H1 (cell line): ENCODE results near the gene GID8. TPM values are rescaled to one million over a fixed set of nuclear protein-coding genes. Genes with fewer than 3 reads are reported as not detected.

Experiments
- CTCF ChIA-PET: fragments of 300-600 bp; sonication (Branson Sonifier 250); formaldehyde crosslinking; loops from one replicate; lab custom pipeline; 2021; ENCODE audit not compliant: partially characterized antibody; lab: Charles Lee
- POLR2A ChIA-PET: fragments of 300-600 bp; sonication (Branson Sonifier 250); formaldehyde crosslinking; loops from one replicate; lab custom pipeline; 2021; ENCODE audit warnings: inconsistent platforms; ENCODE audit not compliant: partially characterized antibody; lab: Charles Lee
- DNase-seq, 2 experiments: peaks; one replicate each; pipeline versions ENCODE4 v3.0.0 to v3.0.0-alpha.2; 2010 to 2022; ENCODE audit warnings: low spot score in 2 of 2, low read depth in 1 of 2, mixed read lengths in 1 of 2
- FAIRE-seq: peaks from 2 replicates; lab custom pipeline; 2011; peaks lifted over from hg19 to GRCh38; lab: Jason Lieb, UNC
- H2AFZ ChIP-seq: 2 replicates; pipeline ENCODE4 v1.8.1; 2012; ENCODE audit warnings: low read length, inconsistent platforms
- H2AK5ac ChIP-seq: 2 replicates; pipeline ENCODE4 v1.6.1; 2013; ENCODE audit warnings: low read depth, low read length
- H2BK120ac ChIP-seq: replicated peaks from 2 replicates; pipeline ENCODE3; 2013; ENCODE audit warnings: low read depth, low read length, inconsistent platforms
- H2BK12ac ChIP-seq: 2 replicates; pipeline ENCODE4 v1.6.1; 2013; ENCODE audit warnings: low read depth, low read length
- H2BK15ac ChIP-seq: 2 replicates; pipeline ENCODE4 v1.6.1; 2013; ENCODE audit warnings: low read length
- H2BK20ac ChIP-seq: 2 replicates; pipeline ENCODE4 v1.6.1; 2013; ENCODE audit warnings: low read length
- H2BK5ac ChIP-seq: 2 replicates; pipeline ENCODE4 v1.6.1; 2013; ENCODE audit warnings: low read depth, low read length
- H3K14ac ChIP-seq: 2 replicates; pipeline ENCODE4 v1.6.1; 2013; ENCODE audit warnings: inconsistent platforms; ENCODE audit not compliant: insufficient read length
- H3K18ac ChIP-seq: 2 replicates; pipeline ENCODE4 v1.6.1; 2013; ENCODE audit warnings: low read length; ENCODE audit errors: extremely low read depth
- H3K23ac ChIP-seq: 2 replicates; pipeline ENCODE4 v1.6.1; 2013; ENCODE audit warnings: inconsistent platforms; ENCODE audit not compliant: insufficient read length
- H3K23me2 ChIP-seq: 2 replicates; pipeline ENCODE4 v1.6.1; 2013; ENCODE audit warnings: low read depth, low read length
- H3K27ac ChIP-seq: 2 replicates; pipeline ENCODE4 v1.6.1; 2011; ENCODE audit warnings: low read depth, low read length, inconsistent platforms
- H3K27me3 ChIP-seq, 4 experiments: replicated peaks in 1 of 4; 1 replicate in 1 of 4; 2 replicates in 3 of 4; pipeline versions ENCODE4 v1.6.1 to v1.8.1; 2011 to 2013; ENCODE audit warnings: low read length in 3 of 4, mild to moderate bottlenecking in 3 of 4, inconsistent platforms in 2 of 4, mixed read lengths in 2 of 4, moderate library complexity in 1 of 4; ENCODE audit not compliant: control insufficient read depth in 3 of 4, insufficient read depth in 3 of 4; ENCODE audit errors: extremely low read depth in 1 of 4
- H3K36me3 ChIP-seq, 4 experiments: 2 replicates each; pipeline versions ENCODE4 v1.6.1 to v1.8.1; 2011 to 2013; ENCODE audit warnings: mild to moderate bottlenecking in 4 of 4, low read length in 3 of 4, moderate library complexity in 2 of 4, control low read depth in 1 of 4, inconsistent platforms in 1 of 4; ENCODE audit not compliant: insufficient read depth in 4 of 4, control insufficient read depth in 2 of 4
- H3K4ac ChIP-seq: replicated peaks from 2 replicates; pipeline ENCODE3; 2013; ENCODE audit warnings: low read length, low read depth, mixed read lengths, inconsistent platforms; ENCODE audit not compliant: insufficient read length
- H3K4me1 ChIP-seq, 4 experiments: replicated peaks in 1 of 4; 1 replicate in 1 of 4; 2 replicates in 3 of 4; pipeline versions ENCODE4 v1.6.1 to v1.8.1; 2011 to 2013; ENCODE audit warnings: low read length in 3 of 4, inconsistent platforms in 2 of 4, mixed read lengths in 1 of 4; ENCODE audit not compliant: insufficient read depth in 4 of 4, control insufficient read depth in 3 of 4
- H3K4me2 ChIP-seq, 2 experiments: 2 replicates each; pipeline versions ENCODE4 v1.6.1 to v1.8.1; 2011 to 2013; ENCODE audit warnings: low read depth in 2 of 2, low read length in 2 of 2, control low read depth in 1 of 2, inconsistent platforms in 1 of 2, mild to moderate bottlenecking in 1 of 2; ENCODE audit not compliant: insufficient read depth in 1 of 2
- H3K4me3 ChIP-seq, 4 experiments: fragments of 200-600, 300-600 bp in 1 of 4; sonication (generic), shearing (Covaris generic), sonication (Bioruptor Twin) in 1 of 4; 2 replicates each; pipeline versions ENCODE4 v1.5.1 to v1.8.1; 2011 to 2016; ENCODE audit warnings: low read length in 4 of 4, low read depth in 3 of 4, control low read depth in 2 of 4, inconsistent platforms in 2 of 4, mild to moderate bottlenecking in 2 of 4, mixed read lengths in 1 of 4, moderate library complexity in 1 of 4; ENCODE audit not compliant: insufficient read depth in 2 of 4; ENCODE audit errors: extremely low read depth in 1 of 4
- H3K56ac ChIP-seq: replicated peaks from 2 replicates; pipeline ENCODE3; 2013; ENCODE audit warnings: low read depth, mild to moderate bottlenecking, mixed read lengths, low read length, inconsistent platforms; ENCODE audit not compliant: insufficient read length
- H3K79me1 ChIP-seq: 2 replicates; pipeline ENCODE4 v1.6.1; 2013; ENCODE audit warnings: low read depth, low read length, control low read depth
- H3K79me2 ChIP-seq, 2 experiments: 2 replicates each; pipeline versions ENCODE4 v1.6.1 to v1.8.1; 2012 to 2013; ENCODE audit warnings: low read length in 2 of 2, mild to moderate bottlenecking in 2 of 2, inconsistent platforms in 1 of 2; ENCODE audit not compliant: insufficient read depth in 2 of 2, control insufficient read depth in 1 of 2
- H3K9ac ChIP-seq, 4 experiments: replicated peaks in 1 of 4; 1 replicate in 1 of 4; 2 replicates in 3 of 4; pipeline versions ENCODE4 v1.6.1 to v1.8.1; 2011 to 2013; ENCODE audit warnings: low read depth in 3 of 4, low read length in 3 of 4, control low read depth in 2 of 4, mild to moderate bottlenecking in 2 of 4, moderate library complexity in 2 of 4, inconsistent platforms in 1 of 4; ENCODE audit errors: extremely low read depth in 1 of 4
- H3K9me3 ChIP-seq, 2 experiments: 2 replicates each; pipeline versions ENCODE4 v1.6.1 to v1.8.1; 2012 to 2013; ENCODE audit warnings: mild to moderate bottlenecking in 2 of 2, moderate library complexity in 2 of 2, control low read depth in 1 of 2, inconsistent platforms in 1 of 2, low read depth in 1 of 2, low read length in 1 of 2, mixed read lengths in 1 of 2; ENCODE audit not compliant: insufficient read depth in 2 of 2
- H4K20me1 ChIP-seq, 2 experiments: replicated peaks in 1 of 2; 2 replicates each; pipeline versions ENCODE3 to v1.8.1; 2011 to 2013; ENCODE audit warnings: inconsistent platforms in 2 of 2, low read length in 2 of 2, mild to moderate bottlenecking in 1 of 2; ENCODE audit not compliant: insufficient read depth in 2 of 2, control insufficient read depth in 1 of 2
- H4K5ac ChIP-seq: 2 replicates; pipeline ENCODE4 v1.6.1; 2013; ENCODE audit warnings: low read length, low read depth, mixed read lengths, inconsistent platforms; ENCODE audit not compliant: insufficient read length
- H4K8ac ChIP-seq: 2 replicates; pipeline ENCODE4 v1.8.0; 2013; ENCODE audit warnings: mild to moderate bottlenecking, moderate library complexity, low read length, inconsistent platforms; ENCODE audit not compliant: insufficient read depth; ENCODE audit errors: extremely low read depth
- H4K91ac ChIP-seq: replicated peaks from 2 replicates; pipeline ENCODE3; 2013; ENCODE audit warnings: low read length, mixed read lengths, inconsistent platforms; ENCODE audit not compliant: insufficient read length
- FOSL1 ChIP-seq: IDR thresholded peaks from 2 replicates; pipeline ENCODE4 v1.6.1; 2011; ENCODE audit warnings: mild to moderate bottlenecking, low read depth, low read length, moderate library complexity; ENCODE audit not compliant: insufficient read depth
- KDM1A ChIP-seq: fragments of 200-600, 300-600 bp; sonication (generic); IDR thresholded peaks from 2 replicates; pipeline ENCODE4 v1.7.1; 2016; ENCODE audit warnings: mild to moderate bottlenecking, low read length, borderline replicate concordance
- RFX5 ChIP-seq: IDR thresholded peaks from 2 replicates; pipeline ENCODE4 v1.6.1; 2011; ENCODE audit warnings: low read depth, low read length, improper control_type of control experiment, borderline replicate concordance
- TAF1 ChIP-seq: IDR thresholded peaks from 2 replicates; pipeline ENCODE4 v1.6.1; 2011; ENCODE audit warnings: mild to moderate bottlenecking, low read depth, low read length
- TEAD4 ChIP-seq: IDR thresholded peaks from 2 replicates; pipeline ENCODE4 v1.6.1; 2012; ENCODE audit warnings: low read depth, low read length, inconsistent platforms, mixed read lengths
- WGBS, 2 experiments: shearing (Covaris generic) in 1 of 2; methylation state at CpG; one replicate each; pipeline versions ENCODE4 v1.1.6 to v1.1.7; 2013 to 2015; ENCODE audit warnings: low lambda C conversion rate in 2 of 2, mixed read lengths in 2 of 2, inconsistent platforms in 1 of 2, low coverage in 1 of 2, missing lambda C conversion rate in 1 of 2; ENCODE audit not compliant: insufficient replicate concordance in 2 of 2, insufficient coverage in 1 of 2, insufficient read length in 1 of 2; ENCODE audit errors: extremely low coverage in 1 of 2, missing lambda C conversion rate in 1 of 2; 5-methylcytosine and 5-hydroxymethylcytosine counted together
- polyA plus RNA-seq, 7 experiments: library from polyadenylated mRNA; depleted of rRNA in 3 of 7; stranded (reverse) in 5 of 7; unstranded in 2 of 7; fragments of >200 nt in 5 of 7; fragments of 200-250 nt in 2 of 7; gene quantifications; 1 replicate in 5 of 7; 2 replicates in 1 of 7; 4 replicates in 1 of 7; pipeline versions ENCODE4 v1.2.1 to v1.2.3, GENCODE V29; 2011 to 2013; ENCODE audit warnings: missing spikeins in 2 of 7, mixed read lengths in 2 of 7
- total RNA-seq: library from RNA; stranded (reverse); fragmentation: NEBNext Ultra II Directional; extraction: Animal tissue kit (Norgen Biotek cat#: 25700); gene quantifications from 2 replicates; pipeline ENCODE4 v1.2.1, GENCODE V29; 2021
- TF ChIP-seq, protein P1 (sequence below): IDR thresholded peaks from 2 replicates; pipeline ENCODE4 v1.6.1; 2012; ENCODE audit warnings: low read length, inconsistent platforms
- TF ChIP-seq, protein P2 (sequence below), 3 experiments: IDR thresholded peaks; 1 replicate in 2 of 3; 2 replicates in 1 of 3; pipeline versions ENCODE4 v1.5.1 to v1.6.1; 2011; ENCODE audit warnings: low read length in 3 of 3, mild to moderate bottlenecking in 3 of 3, inconsistent platforms in 2 of 3, low read depth in 1 of 3, moderate library complexity in 1 of 3; ENCODE audit not compliant: insufficient read depth in 1 of 3; ENCODE audit errors: control extremely low read depth in 1 of 3

GID8 gene
- total and polyA plus RNA-seq, 2 of the 8 experiments (the other 6 are each of a cell fraction or from before 2014, with no cell fraction given), result 39.7 to 72.9 TPM

GRCh38 chr20:62967628-62968351, 29.8 kb downstream of the GID8 start:
- no peak overlapping the region for H4K5ac ChIP-seq
- H4K91ac ChIP-seq, result no peak overlapping the region
- peaks cover 9% of the 10 kb centered on the region; the same call in 1 of the 2 replicates for H3K23me2 ChIP-seq
- H3K4ac ChIP-seq, result no peak overlapping the region
- H4K8ac ChIP-seq, result no peak overlapping the region
- no peak overlapping the region for H3K23ac ChIP-seq
- no peak overlapping the region for H2AK5ac ChIP-seq
- no peak overlapping the region for H2AFZ ChIP-seq
- 91% methylated on average over 21 of the region's 27 CpGs; no CpG with 5 or more reads in 1 of the 2 experiments for WGBS, 2 experiments
- H3K56ac ChIP-seq, result no peak overlapping the region
- H2BK120ac ChIP-seq, result no peak overlapping the region
- H2BK12ac ChIP-seq, result no peak overlapping the region
- no peak for DNase-seq
- no peak overlapping the region for H3K18ac ChIP-seq
- no peak overlapping the region for H2BK15ac ChIP-seq
- FAIRE-seq, result no peak
- H3K4me2 ChIP-seq, result no peak overlapping the region
- peaks cover 0 to 4% (median 2%) of the 10 kb centered on the region in 4 experiments; a peak in 5 of 7 replicates for H3K4me1 ChIP-seq
- no peaks in the 10 kb centered on the region for H3K9me3 ChIP-seq
- no peak overlapping the region for H3K14ac ChIP-seq
- ChIA-PET CTCF (interaction anchor here (0.6 to 8.1 kb wide), 5 partner anchors 13 to 438 kb away, joined by 3 to 53 read pairs (median 4); partner anchors contain the start of gene BHLHE23), POLR2A (interaction anchor here (1.3 to 1.4 kb wide), 3 partner anchors 23 to 92 kb away, joined by 3 read pairs; partner anchors contain the start of gene GID8)
- H3K27ac ChIP-seq, result no peak overlapping the region
- no peak overlapping the region for H2BK5ac ChIP-seq
- H3K36me3 ChIP-seq, result peaks cover 0 to 7% (median 0%) of the 10 kb centered on the region in 4 experiments; a peak in 3 of 8 replicates
- H4K20me1 ChIP-seq, result peaks cover 0 to 12% of the 10 kb centered on the region in 2 experiments
- no peaks in the 10 kb centered on the region for H3K79me2 ChIP-seq
- no peak overlapping the region for H2BK20ac ChIP-seq
- no peak overlapping the region for H3K9ac ChIP-seq
- no peaks in the 10 kb centered on the region for H3K79me1 ChIP-seq
- H3K4me3 ChIP-seq, result no peak overlapping the region
- H3K27me3 ChIP-seq, result peaks cover 2 to 8% (median 5%) of the 10 kb centered on the region in 4 experiments
- TF ChIP-seq, protein P1, sequence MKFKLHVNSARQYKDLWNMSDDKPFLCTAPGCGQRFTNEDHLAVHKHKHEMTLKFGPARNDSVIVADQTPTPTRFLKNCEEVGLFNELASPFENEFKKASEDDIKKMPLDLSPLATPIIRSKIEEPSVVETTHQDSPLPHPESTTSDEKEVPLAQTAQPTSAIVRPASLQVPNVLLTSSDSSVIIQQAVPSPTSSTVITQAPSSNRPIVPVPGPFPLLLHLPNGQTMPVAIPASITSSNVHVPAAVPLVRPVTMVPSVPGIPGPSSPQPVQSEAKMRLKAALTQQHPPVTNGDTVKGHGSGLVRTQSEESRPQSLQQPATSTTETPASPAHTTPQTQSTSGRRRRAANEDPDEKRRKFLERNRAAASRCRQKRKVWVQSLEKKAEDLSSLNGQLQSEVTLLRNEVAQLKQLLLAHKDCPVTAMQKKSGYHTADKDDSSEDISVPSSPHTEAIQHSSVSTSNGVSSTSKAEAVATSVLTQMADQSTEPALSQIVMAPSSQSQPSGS, result no peak
- TF ChIP-seq, protein P2, sequence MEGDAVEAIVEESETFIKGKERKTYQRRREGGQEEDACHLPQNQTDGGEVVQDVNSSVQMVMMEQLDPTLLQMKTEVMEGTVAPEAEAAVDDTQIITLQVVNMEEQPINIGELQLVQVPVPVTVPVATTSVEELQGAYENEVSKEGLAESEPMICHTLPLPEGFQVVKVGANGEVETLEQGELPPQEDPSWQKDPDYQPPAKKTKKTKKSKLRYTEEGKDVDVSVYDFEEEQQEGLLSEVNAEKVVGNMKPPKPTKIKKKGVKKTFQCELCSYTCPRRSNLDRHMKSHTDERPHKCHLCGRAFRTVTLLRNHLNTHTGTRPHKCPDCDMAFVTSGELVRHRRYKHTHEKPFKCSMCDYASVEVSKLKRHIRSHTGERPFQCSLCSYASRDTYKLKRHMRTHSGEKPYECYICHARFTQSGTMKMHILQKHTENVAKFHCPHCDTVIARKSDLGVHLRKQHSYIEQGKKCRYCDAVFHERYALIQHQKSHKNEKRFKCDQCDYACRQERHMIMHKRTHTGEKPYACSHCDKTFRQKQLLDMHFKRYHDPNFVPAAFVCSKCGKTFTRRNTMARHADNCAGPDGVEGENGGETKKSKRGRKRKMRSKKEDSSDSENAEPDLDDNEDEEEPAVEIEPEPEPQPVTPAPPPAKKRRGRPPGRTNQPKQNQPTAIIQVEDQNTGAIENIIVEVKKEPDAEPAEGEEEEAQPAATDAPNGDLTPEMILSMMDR (IDR thresholded peaks at IDR 0.05; ENCODE audit: control extremely low read depth in 1 of 3, insufficient read depth in 1 of 3, low read depth in 1 of 3, low read length in 3 of 3), result no peak
- no peak for TF ChIP-seq TAF1
- no peak for TF ChIP-seq FOSL1
- TF ChIP-seq RFX5, result no peak
- TF ChIP-seq TEAD4, result no peak
- TF ChIP-seq KDM1A, result no peak
